GM21786 (cell line): Measurements from ENCODE around the gene ERP44.
"Not testable (repeated sequence)": the region's sequence is repeated elsewhere in the genome, so short reads cannot be mapped to it uniquely, and the experiment has no call there.

Experiments used
- ATAC-seq: cut with Tn5 transposase; IDR thresholded peaks from one replicate; pipeline ENCODE4 v1.9.1; 2021; ENCODE audit not compliant: unreplicated experiment

The ERP44 gene

DNA sequence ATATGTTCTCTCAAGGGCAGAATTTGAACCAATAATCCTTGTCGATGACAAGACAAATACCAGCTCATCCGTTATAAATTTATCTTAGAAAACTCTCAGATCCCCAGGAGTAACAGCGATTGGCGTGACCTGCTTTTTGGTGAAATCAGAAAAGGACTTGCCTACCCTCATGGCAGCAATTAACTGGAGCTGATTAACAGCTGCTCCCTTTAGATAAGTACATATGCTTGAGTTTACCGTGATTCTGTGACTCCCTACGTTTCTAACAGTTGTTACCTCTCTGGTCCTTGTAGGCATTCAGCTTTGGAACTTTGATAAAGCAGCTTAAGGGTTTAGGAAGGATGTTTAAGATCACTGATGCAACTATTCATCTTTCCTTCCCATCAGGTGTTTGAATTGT is 2.8 kb upstream of the ERP44 start:
- no peak for ATAC-seq

DNA sequence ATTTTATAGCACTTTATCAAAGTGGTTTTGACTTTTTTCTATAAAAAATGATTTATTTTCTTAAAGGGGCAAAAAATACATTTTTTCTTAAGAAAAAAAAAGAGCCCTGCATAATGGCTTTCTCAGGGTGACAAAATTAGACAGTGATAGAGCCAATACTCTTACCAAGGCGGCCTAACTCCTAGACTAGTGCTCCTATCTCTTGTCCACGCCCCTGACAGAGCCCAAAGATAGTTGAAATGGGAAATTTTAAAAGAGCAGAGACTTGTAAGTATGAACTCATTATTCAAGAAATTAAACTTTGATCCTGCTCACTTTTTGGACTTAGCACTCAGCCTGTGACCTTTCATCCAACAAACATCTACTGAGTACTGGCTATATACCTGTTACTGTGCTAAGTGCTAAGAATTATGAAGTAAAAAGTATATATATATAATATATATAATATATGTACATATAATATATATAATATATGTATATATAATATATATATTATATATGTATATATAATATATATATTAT is 1.4 kb upstream of the ERP44 start:
- no peak for ATAC-seq

DNA sequence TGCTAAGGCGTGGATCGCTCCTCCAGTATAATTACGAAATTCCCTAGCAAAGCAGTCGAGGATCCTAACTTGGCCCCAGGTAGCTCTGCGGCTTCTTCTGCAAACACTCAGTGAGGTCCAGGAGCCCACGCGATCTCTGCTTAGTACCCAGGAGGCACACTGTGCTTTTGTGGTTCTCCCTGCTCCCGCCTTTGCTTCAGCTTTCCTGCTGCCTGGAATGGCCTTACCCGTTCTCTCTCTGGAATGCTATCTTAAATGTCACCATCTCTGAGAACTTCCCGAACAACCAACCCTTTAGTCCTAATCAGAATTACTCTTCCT is 882 bp upstream of the ERP44 start:
- ATAC-seq, result peak; percentile 1

DNA sequence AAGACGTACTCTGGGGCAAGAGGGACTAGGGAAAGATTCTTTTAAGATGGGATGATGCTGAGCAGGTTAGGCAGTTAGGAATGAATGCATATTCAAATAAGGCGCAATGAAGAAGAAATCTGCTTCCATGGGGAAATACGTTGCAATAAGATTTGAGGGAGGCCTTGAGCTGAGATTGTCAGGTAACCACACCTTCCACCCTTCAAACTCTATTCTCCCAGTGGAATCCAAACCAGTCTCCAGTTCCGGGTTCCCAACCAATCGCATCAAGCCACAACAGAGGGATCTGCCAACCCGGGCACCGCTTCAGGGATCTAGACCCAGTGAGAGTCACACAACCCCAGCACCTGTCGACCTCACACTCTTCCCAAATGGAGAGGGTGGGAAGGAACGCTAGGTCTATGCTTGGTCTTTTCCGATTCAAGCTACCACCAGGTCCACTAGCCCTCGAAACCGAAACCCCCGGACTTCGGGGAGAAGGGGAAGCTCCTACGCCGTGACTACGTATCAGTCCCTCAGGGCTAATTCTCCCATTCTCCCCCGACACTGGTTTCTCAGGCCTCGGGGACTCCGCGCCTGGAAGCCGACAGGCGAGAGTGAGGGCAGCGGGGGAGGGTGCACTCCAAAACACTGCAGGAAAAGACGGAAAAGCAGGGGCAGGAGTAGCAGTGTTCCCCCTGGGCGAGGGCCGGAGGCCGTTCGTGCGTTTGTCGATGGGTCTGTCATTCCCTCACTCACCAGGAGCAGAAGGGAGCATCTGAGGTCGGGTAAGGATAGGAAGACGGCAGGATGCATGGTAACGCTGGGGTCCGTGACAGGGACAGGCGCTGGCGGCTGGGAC is 534 bp downstream of the ERP44 start:
- no peak for ATAC-seq

DNA sequence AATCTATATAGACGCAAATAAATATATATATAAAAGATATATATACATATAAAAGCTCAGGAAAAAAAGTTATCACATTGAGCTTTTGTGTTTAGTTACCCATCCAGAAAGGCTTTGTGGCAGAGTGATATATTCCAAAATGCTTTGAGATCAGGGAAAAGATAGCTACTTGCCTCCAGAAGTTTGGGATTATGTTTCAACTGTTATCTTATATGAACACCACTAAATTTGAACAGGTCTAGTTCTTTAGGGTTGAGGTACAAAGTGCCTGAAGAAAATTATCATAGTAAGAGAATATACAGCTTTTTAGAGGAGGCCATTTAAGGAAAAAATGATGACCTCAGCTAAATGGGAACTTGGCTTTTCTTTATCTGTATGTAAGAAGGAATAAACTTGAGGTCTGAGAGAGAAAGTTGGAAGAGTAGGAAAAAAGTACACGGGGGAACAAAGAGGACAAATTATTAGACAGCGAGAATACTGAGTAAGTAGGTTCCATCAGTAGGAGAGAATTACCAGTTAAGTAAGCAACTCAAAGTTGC is 2.4 kb downstream of the ERP44 start:
- no peak for ATAC-seq

DNA sequence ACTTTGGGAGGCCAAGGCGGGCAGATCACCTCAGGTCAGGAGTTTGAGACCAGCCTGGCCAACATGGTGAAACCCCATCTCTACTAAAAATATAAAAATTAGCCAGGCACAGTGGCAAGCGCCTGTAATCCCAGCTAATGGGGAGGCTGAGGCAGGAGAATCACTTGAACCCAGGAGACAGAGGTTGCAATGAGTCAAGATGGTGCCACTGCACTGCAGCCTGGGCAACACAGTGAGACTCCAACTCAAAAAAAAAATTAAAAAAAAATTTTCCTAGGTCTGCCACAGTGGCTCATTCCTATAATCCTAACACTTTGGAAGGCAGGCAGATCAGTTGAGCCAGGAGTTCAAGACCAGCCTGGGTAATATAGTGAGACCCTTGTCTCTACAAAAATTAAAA is 4.4 kb downstream of the ERP44 start:
- not testable (repeated sequence) for ATAC-seq

DNA sequence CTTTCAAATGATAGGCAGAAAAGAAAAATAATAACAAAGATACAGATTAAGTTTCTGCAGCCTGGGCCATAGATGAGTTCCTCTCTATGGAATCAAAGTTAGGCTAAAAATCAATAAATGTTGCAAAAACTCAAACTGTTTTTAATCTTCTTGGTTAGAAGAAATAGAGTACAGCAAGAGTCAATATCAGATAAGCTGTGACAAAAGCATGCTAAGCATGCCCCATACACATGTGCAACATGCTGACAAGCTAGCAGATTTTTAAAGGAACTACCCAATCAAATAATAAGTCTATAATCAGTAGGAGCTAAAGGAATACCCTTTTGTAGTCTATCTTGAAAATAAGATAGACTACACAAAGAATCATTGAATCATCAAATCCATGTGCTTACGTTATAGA is 6.7 kb downstream of the ERP44 start:
- no peak for ATAC-seq

DNA sequence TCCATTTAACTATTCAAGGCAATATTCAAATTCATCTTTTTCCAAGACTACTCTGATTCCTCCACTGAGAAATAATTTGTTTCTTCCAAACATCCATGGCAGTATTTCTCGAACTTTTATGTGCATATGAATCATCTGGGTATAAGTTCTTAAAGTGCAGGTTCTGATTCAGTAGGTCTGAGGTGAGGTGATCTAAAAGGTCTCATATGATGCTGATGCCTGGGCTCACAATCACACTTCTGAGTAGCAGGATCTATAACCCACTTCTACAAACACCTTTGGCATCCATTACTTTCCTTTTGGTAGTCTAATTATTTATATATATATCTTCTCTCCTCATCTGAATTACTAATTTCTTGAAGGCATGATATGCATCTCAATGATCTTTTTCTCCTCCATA is 7.2 kb downstream of the ERP44 start:
- ATAC-seq, result no peak

DNA sequence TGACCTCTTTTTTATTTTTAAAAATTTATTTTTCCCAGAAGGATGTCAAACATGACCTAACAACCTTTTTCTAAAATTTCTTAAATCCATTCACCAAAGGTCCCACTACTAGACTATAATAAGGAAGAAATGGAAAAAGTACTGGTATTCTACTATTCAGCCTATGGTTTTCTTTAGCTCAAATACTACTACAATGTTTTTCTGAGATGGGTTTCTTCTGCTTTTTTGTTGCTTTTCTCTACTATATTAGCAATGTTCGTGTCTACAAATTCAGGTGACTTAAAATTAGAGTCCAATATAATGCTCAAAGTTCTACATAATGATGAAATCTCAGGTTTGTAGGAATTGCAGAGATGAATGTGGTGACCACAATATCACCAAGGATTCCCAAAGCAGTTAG is 7.9 kb downstream of the ERP44 start:
- no peak for ATAC-seq

DNA sequence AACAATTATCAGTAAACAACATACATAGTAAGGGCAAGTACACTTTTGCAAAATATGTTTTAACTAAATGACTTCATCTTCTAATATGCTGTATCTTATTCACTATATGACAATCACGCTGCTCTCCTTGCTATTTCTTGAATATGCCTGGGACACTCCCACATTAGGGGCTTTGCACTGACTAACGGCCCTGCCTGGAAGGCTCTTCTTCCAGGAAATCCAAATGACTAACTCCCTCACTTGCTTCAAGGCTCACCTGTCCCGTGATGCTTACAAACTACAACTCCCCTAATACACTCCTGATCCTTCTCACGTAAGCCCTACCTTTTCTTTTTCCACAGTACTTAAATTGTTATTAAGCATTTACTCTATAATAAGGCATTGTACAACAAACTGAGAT is 10.6 kb downstream of the ERP44 start:
- ATAC-seq, result no peak

DNA sequence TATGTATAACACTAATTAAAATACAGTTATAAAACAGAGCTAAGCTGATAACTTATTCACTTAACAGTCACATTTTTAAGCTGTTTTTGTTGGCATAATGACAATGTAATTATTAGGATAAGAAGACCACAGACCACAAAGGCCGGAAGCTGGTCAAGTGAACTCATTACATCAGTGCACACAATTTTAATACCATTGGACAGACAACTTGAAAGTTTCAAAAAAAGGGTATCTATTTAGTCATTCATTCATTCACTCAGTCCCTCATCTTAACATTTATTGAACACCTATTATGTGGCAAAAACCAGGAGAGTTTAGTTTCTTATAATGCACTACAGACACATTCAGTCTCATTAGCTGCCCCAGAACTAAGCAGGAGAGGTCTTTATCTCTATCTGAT is 11.6 kb downstream of the ERP44 start:
- ATAC-seq, result no peak

DNA sequence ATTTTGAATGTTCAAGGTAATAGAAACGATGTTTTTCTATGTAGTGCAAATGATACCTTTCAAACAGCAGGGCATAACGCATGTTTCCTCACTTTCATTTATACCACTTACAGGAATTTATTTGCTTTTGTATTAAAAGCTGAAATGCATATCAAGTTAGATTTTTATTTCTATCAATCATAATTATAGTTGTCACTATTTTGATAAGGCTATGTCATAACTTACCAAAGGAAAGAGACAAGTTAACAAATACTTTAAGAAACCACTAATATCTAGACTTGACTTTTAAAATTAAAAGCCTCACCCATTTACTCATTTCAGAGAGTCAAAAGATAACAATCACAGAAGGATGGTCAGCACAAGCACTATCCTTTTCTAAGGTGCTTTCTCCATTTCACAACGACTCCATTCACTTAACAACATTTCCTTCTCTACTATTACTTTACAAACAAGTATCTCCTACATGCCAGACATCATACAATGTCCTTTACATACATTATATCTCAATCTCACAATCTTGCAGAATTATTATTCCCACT is 12.6 kb downstream of the ERP44 start:
- ATAC-seq, result no peak

DNA sequence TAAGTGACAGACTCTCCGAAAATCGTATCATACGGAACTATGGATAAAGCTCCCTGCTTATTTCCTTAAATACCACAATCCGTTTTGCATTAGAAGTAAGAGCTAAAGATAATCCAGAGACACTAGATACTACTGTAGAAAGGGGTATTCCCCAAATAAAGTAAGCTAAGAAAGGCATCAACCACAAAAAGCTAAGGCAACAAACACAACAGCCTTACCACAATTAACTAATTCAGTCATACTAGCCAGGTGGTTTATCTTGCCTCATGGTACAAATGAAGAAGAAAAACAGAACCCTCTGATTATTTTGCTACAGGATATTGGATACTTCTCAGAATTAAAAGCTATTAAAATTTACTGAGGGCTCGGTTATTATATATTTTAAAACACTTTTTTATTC is 14.1 kb downstream of the ERP44 start:
- ATAC-seq, result peak; percentile 83

DNA sequence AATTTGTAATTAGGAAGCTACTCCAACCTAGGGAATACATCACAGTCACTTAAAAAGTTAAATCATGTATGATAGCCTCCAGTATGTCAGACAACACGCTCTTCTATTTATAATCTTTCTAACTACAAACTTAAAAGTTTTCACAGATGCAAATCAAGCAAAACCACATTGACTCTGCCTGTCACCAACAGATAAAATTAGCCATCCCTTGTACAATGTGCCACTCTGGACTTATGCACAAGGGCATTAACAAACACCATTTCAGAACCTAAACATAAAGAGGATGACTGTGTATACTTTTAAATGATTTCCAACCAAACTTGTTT is 14.7 kb downstream of the ERP44 start:
- ATAC-seq, result peak; percentile 50

DNA sequence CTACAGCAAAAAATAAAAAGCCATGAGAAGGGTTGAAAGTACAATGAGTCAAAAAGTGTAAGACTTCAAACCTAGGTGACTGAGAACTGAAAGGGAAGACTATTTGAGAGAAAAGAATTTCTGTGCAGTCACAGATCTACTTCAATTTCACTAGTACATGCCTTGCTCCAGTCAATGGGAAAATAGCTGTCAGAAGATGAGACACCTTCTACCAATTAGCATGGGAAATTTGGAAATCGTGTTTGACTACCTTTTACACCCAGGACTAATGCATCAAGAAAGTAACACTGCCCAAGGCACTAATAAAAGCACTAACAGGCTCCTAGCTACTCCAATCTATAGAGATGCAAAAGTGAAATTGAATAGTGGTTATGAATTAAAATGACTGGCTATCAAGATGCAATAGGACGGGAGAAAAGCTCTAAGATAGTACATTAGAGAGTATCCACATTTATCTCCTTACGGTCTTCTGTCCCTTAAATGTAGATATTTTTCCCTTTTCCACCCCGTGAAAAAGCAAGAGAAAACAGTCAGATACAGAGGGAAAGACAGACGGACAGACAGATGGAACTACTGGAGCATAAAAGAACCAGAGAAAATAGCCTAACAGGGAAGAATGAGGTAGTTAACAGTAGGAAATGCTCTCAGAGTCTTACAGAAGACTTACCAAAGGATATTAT is 15.2 kb downstream of the ERP44 start:
- ATAC-seq, result peak; percentile 38

DNA sequence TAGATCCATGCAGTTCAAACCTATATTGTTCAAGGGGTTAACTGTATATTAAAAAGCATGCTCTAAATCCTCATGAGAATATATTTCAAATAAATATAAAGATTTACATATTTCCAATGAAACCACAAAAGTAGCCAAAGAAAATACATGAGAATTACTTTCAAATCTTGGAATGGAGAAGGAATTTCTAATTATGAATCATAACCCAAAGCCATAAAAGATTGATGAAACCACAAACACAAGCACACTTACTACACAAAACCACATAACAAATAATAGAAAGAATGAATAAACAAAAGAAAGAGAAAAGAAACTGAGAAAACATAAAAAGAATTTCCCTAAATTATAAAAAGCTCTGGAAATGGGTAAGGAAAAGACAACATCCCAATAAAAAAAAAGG is 16.0 kb downstream of the ERP44 start:
- no peak for ATAC-seq

DNA sequence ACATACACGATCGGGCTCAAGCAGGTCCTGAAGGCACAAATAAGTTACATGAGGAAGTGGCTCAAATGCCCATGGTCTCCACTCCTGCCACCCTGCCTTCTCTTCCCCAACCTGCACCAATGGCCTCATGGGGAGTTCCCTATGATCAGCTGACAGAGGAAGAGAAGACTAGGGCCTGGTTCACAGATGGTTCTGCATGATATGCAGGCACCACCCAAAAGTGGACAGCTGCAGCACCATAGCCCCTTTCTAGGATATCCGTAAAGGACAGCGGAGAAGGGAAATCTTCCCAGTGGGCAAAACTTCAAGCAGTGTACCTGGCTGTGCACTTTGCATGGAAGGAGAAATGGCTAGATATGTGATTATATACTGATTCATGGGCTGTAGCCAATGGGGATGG is 22.5 kb downstream of the ERP44 start:
- not testable (repeated sequence) for ATAC-seq

DNA sequence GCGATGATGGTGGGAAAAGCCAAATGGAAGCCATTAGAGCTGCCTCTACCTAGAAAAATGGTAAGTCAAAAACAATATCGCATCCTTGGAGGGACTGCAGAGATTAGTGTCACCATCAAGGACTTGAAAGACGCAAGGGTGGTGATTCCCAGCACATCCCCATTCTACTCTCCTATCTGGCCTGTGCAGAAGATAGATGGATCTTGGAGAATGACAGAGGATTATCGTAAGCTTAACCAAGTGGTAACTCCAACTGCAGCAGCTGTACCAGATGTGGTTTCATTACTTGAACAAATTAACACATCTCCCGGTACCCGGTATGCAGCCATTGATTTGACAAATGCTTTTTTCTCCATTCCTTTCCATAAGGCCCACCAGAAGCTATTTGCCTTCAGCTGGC is 23.8 kb downstream of the ERP44 start:
- no peak for ATAC-seq

DNA sequence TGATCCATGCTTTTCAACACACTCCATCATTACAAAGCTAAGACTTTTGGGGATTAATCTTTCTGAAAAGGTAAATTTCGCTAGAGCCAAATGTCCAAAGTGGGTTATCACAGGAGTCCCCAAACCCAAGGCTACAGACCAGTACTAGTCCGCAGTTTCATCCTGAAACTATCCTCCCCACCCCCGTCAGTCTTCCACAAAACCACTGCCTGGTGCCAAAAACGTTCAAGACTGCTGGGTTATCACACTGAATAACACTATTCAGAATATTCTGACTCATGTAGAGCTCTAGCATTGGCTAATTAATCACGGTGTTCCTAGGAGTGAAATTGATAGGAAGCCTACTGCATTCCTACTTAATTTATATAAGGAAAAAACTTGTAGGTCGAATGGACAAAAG is 24.7 kb downstream of the ERP44 start:
- ATAC-seq, result no peak

DNA sequence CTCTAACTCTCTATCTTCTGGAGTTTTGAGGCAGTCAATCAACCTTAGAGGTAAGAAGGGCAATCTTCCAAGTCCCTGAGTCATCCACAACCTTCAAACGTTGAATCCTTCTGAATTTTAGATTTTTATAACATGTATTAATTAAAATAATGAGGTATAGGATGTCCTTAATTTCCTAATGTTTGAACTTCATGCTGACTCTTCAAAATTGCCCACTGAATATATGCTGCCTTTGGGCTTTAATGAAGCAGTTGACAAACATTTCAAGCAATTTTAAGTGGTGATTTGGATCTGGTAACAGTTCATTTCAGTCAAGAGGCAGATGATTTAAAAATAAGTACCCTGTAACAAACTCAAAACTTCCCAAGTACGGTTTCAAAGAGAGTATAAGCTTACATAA is 26.0 kb downstream of the ERP44 start:
- no peak for ATAC-seq

DNA sequence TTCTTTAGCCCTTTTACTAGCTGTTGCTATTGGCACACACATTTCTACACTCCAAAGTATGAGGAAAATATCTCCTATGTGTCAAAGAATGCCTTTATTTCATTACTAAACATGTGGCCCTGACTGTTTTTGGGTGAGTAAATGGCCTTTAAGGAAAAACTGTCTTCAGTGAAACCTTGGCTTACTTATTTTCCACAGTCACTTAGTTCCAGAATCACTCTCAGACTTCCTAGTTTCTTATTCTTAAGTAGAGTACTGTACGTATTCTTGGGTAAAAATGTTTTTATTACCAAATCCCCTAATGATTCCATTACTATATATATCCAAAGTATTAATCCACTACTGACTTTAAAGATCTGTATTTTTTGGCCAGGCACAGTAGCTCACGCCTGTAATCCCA is 27.5 kb downstream of the ERP44 start:
- ATAC-seq, result no peak
